Measurements from ENCODE around the gene PRR29.

GRCh38 chr17:64036198-64036922, 38.2 kb downstream of the PRR29 start:
- TF ChIP-seq, protein P1, sequence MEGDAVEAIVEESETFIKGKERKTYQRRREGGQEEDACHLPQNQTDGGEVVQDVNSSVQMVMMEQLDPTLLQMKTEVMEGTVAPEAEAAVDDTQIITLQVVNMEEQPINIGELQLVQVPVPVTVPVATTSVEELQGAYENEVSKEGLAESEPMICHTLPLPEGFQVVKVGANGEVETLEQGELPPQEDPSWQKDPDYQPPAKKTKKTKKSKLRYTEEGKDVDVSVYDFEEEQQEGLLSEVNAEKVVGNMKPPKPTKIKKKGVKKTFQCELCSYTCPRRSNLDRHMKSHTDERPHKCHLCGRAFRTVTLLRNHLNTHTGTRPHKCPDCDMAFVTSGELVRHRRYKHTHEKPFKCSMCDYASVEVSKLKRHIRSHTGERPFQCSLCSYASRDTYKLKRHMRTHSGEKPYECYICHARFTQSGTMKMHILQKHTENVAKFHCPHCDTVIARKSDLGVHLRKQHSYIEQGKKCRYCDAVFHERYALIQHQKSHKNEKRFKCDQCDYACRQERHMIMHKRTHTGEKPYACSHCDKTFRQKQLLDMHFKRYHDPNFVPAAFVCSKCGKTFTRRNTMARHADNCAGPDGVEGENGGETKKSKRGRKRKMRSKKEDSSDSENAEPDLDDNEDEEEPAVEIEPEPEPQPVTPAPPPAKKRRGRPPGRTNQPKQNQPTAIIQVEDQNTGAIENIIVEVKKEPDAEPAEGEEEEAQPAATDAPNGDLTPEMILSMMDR (conservative IDR thresholded peaks at IDR 0.05) = no peak
- no peak for TF ChIP-seq ZFX (IDR thresholded peaks at IDR 0.05)

Data from C4-2B (cell line).